ENCODE measurements around the gene TTC16. TPM values are rescaled to one million over a fixed set of nuclear protein-coding genes. Genes with fewer than 3 reads are reported as not detected.
A peak's percentile ranks its signal among the peaks of the same experiment; 100 is the strongest.

The TTC16 gene
- total and polyA plus RNA-seq, 4 donors, result 0.38 to 0.63 (median 0.61) TPM; not detected in 1

DNA sequence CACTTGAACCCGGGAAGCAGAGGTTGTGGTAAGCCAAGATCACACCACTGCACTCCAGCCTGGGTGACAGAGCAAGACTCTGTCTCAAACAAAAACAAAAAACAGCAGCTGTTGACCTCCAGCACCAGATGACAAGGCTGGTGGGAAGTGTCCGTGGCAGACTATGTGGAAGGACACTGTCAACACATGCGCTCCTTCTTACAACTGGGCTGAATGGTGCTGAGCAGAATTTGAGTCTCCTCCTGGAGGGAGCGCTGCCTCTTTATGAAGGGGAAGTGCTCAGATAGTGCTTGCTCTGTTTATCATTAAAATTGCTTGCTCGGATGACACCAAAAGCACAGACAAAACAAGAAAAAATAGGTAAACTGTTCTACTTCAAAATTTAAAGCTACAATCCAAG, 18.3 kb upstream of the TTC16 start:
- Histone ChIP-seq H3K4me3 (ENCODE audit: low read depth, low read length) (no peak overlapping the region), H3K27ac (ENCODE audit: low read depth, low read length) (no peak overlapping the region), H3K4me1 (ENCODE audit: control insufficient read depth, insufficient read depth, low read length) (peaks cover 8% of the 10 kb centered on the region), H3K36me3 (ENCODE audit: control insufficient read depth, insufficient read depth, low read length) (peaks cover 10% of the 10 kb centered on the region), H3K27me3 (ENCODE audit: control insufficient read depth, insufficient read depth, low read length) (no peaks in the 10 kb centered on the region), H3K9me3 (ENCODE audit: control insufficient read depth, insufficient read depth, low read length) (no peaks in the 10 kb centered on the region)
- DNase-seq (ENCODE audit: low read depth in 4 of 6, low spot score in 6 of 6), result no peak
- WGBS (ENCODE audit: insufficient coverage), result 73% methylated on average over 4 of the region's 5 CpGs

DNA sequence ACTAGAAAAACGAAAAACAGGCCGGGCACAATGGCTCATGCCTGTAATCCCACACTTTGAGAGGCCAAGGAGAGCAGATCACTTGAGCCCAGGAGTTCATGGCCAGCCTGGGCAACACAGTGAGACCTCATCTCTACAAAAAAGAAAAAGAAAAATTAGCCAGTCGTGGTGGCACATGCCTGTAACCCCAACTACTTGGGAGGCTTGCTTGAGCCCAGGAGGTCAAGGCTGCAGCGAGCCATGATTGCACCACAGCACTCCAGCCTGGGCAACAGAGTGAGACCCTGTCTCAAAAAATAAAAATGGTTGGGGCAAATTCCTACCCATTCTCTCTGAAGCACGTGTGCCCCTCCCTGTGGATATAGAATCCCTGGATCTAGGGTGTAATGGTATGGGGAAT, 17.5 kb upstream of the TTC16 start:
- Histone ChIP-seq H3K4me1 (ENCODE audit: control insufficient read depth, insufficient read depth, low read length) (peaks cover 8% of the 10 kb centered on the region), H3K36me3 (ENCODE audit: control insufficient read depth, insufficient read depth, low read length) (peaks cover 7% of the 10 kb centered on the region), H3K27ac (ENCODE audit: low read depth, low read length) (peak overlapping the region; percentile 71), H3K9me3 (ENCODE audit: control insufficient read depth, insufficient read depth, low read length) (no peaks in the 10 kb centered on the region), H3K27me3 (ENCODE audit: control insufficient read depth, insufficient read depth, low read length) (no peaks in the 10 kb centered on the region), H3K4me3 (ENCODE audit: low read depth, low read length) (no peak overlapping the region)
- no peak for DNase-seq (ENCODE audit: low read depth in 4 of 6, low spot score in 6 of 6)
- 98% methylated on average over 4 of the region's 5 CpGs for whole genome bisulfite sequencing (ENCODE audit: insufficient coverage)

DNA sequence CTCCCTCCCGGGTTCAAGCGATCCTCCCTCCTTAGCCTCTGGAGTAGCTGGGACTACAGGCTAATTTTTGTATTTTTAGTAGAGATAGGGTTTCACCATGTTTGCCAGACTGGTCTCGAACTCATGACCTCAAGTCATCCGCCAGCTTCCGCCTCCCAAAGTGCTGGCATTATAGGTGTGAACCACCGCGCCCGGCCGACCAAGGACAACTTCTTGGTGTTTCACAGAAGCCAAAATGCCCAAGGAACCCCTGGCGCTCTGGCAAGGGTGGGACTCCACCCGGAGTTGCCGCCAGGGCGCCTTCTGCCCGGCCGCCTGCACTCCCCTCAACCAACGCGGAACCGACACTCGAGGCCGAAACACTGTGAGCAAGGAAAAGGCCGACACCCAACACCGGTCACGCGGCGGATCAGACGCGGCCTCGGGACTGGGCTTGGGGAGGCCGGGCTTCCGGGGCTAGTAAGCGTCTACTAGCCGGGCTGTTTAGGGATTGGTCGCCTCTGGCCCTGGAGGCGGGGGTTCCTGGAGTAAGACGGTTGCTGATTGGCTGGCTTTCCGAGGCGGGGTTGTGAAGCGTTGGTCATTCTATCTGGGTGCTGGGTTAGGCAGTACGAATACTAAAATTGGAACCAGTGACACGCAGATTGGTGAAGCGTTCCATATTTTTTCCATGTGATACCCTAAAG, 16.8 kb upstream of the TTC16 start:
- H3K4me3 ChIP-seq (ENCODE audit: low read depth, low read length), result peak overlapping the region; percentile 58
- WGBS (ENCODE audit: insufficient coverage), result 6% methylated on average over 39 of the region's 41 CpGs
- H3K27me3 ChIP-seq (ENCODE audit: control insufficient read depth, insufficient read depth, low read length), result no peaks in the 10 kb centered on the region
- peaks cover 3% of the 10 kb centered on the region for H3K36me3 ChIP-seq (ENCODE audit: control insufficient read depth, insufficient read depth, low read length)
- DNase-seq (ENCODE audit: low read depth in 4 of 6, low spot score in 6 of 6), result peak; percentile 84 to 99 (median 91)
- peaks cover 8% of the 10 kb centered on the region for H3K4me1 ChIP-seq (ENCODE audit: control insufficient read depth, insufficient read depth, low read length)
- no peaks in the 10 kb centered on the region for H3K9me3 ChIP-seq (ENCODE audit: control insufficient read depth, insufficient read depth, low read length)
- H3K27ac ChIP-seq (ENCODE audit: low read depth, low read length), result peak overlapping the region; percentile 71

DNA sequence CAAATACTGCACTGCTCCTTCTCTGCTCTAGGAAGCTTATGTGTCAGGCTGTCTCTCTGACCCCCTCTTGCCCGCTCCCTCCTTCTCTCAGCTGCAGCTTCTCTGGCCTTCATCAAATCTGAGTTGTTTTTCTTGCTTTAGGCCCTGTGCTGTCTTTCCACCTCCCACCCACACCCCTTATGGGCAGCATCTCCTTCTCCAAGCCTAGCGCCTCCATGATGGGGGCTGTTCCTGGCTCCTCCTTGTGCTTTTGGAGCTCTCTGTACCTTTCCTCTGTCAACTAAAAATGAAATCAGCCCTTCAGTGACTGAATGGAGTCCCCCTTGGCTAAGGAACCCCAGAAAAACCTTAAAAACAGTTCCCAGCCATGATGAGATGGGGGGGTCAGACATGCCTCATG, 15.7 kb upstream of the TTC16 start:
- Histone ChIP-seq H3K4me1 (ENCODE audit: control insufficient read depth, insufficient read depth, low read length) (peaks cover 9% of the 10 kb centered on the region), H3K4me3 (ENCODE audit: low read depth, low read length) (no peak overlapping the region), H3K27me3 (ENCODE audit: control insufficient read depth, insufficient read depth, low read length) (no peaks in the 10 kb centered on the region), H3K27ac (ENCODE audit: low read depth, low read length) (no peak overlapping the region), H3K36me3 (ENCODE audit: control insufficient read depth, insufficient read depth, low read length) (no peaks in the 10 kb centered on the region), H3K9me3 (ENCODE audit: control insufficient read depth, insufficient read depth, low read length) (no peaks in the 10 kb centered on the region)
- DNase-seq (ENCODE audit: low read depth in 4 of 6, low spot score in 6 of 6), result no peak
- 94% methylated on average over 2 of the region's 2 CpGs for WGBS (ENCODE audit: insufficient coverage)

DNA sequence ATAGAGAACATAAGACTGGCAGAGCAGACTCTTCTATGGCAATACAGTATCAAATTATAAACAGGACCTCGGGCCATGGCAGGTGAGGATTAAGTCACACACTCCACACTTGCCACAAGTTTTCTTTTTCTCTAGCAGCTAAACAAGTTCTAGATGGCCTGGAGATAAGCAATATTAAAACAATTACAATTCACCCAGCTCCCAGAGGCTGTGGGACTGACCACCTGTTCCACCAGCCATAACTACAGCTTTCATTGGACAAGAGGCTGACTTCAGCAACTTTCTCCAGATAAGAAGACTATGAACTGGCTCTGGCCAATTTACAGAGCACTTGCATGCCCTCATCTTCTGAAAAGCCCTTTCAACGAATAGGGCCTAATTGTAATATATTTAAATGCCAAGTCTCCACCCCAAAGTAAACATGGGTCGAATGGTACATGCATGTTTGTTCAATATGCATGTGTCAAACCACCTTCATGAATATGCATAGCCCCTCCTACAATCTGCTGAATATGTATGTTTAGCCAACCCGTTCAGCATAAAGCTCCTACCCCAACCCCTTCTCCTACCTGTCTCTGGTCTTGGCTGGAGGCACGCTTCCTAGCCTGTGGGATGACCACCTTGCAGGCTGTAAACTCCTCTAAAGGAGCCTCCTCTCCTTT, 15.2 kb upstream of the TTC16 start:
- WGBS (ENCODE audit: insufficient coverage), result 78% methylated on average over 2 of the region's 5 CpGs
- H3K4me3 ChIP-seq (ENCODE audit: low read depth, low read length), result no peak overlapping the region
- peaks cover 15% of the 10 kb centered on the region for H3K4me1 ChIP-seq (ENCODE audit: control insufficient read depth, insufficient read depth, low read length)
- DNase-seq (ENCODE audit: low read depth in 4 of 6, low spot score in 6 of 6), result no peak
- no peaks in the 10 kb centered on the region for H3K36me3 ChIP-seq (ENCODE audit: control insufficient read depth, insufficient read depth, low read length)
- no peak overlapping the region for H3K27ac ChIP-seq (ENCODE audit: low read depth, low read length)
- no peaks in the 10 kb centered on the region for H3K9me3 ChIP-seq (ENCODE audit: control insufficient read depth, insufficient read depth, low read length)
- no peaks in the 10 kb centered on the region for H3K27me3 ChIP-seq (ENCODE audit: control insufficient read depth, insufficient read depth, low read length)

DNA sequence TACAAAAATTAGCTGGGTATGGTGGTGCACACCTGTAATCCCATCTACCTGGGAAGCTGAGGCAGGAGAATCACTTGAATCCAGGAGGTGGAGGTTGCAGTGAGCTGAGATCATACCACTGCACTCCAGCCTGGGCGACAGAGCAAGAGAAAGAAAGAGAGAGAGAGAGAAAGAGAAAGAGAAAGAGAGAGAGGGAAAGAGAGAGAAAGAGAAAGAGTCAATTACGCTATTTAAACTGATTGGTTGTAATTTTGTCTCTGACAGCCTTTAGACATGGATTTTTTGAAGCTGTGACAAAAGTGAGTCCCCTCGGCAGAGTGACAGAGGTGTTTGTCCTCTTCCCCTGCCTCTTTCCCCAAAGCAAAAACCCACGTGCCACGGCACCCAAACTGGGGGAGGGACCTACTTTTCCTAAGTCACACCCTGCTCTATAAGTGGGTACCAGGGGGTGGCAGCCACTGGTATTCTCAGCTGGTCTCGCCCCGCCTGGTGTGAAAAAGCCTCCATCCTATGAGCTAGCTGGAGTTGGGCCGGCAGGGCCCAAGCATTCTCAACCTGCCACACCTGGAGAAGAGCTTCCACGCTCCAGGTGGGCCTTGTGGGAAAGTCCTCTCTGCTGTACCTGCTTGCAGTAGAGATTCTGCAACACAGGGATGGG, 12.5 kb upstream of the TTC16 start:
- no peak overlapping the region for H3K27ac ChIP-seq (ENCODE audit: low read depth, low read length)
- no peak overlapping the region for H3K4me3 ChIP-seq (ENCODE audit: low read depth, low read length)
- H3K27me3 ChIP-seq (ENCODE audit: control insufficient read depth, insufficient read depth, low read length), result no peaks in the 10 kb centered on the region
- H3K36me3 ChIP-seq (ENCODE audit: control insufficient read depth, insufficient read depth, low read length), result no peaks in the 10 kb centered on the region
- no peaks in the 10 kb centered on the region for H3K9me3 ChIP-seq (ENCODE audit: control insufficient read depth, insufficient read depth, low read length)
- 89% methylated on average over 6 of the region's 9 CpGs for WGBS (ENCODE audit: insufficient coverage)
- H3K4me1 ChIP-seq (ENCODE audit: control insufficient read depth, insufficient read depth, low read length), result peaks cover 29% of the 10 kb centered on the region
- DNase-seq (ENCODE audit: low read depth in 4 of 6, low spot score in 6 of 6), result no peak

DNA sequence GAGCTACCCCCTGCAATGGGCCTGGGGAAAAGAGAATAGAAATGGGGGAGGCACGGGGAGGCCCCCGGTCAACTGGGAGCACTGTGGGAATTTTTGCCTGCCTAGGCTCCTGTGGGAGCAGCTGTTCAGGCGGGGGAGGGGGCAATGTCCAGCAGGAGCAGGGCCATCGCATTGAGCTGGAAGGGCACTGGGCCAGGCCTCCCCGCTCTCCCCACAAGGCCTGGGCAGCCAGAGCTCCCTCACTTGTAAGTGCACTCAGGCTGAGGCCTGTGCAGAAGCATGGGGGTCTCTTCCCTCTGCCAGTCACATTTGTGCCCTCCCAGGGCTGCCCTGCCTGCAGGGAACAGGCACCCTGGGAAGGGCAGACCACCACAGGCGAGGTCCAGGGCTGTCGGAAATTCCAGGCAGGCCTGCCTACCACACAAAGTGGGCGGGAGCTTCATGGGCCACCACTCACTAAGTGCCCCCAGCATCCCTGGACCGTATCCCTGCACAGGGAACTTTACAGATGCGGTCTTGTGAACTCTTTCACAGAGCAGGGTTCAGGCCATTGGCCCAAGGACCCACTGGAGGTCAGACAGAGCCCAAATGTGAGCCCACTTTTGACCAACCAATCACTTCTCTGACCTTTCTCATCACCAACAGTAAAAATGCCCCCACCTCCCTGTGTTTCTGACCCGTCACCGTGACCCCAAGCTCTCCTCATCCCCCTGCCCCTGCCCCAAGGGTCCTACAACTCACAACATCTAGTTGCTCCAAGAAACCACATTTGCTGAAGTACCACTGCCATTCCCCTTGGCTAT, 10.1 kb upstream of the TTC16 start:
- DNase-seq (ENCODE audit: low read depth in 4 of 6, low spot score in 6 of 6), result no peak
- WGBS (ENCODE audit: insufficient coverage), result 69% methylated on average over 11 of the region's 12 CpGs
- Histone ChIP-seq H3K27ac (ENCODE audit: low read depth, low read length) (no peak overlapping the region), H3K4me3 (ENCODE audit: low read depth, low read length) (no peak overlapping the region), H3K27me3 (ENCODE audit: control insufficient read depth, insufficient read depth, low read length) (no peaks in the 10 kb centered on the region), H3K4me1 (ENCODE audit: control insufficient read depth, insufficient read depth, low read length) (peaks cover 21% of the 10 kb centered on the region), H3K9me3 (ENCODE audit: control insufficient read depth, insufficient read depth, low read length) (no peaks in the 10 kb centered on the region), H3K36me3 (ENCODE audit: control insufficient read depth, insufficient read depth, low read length) (peaks cover 10% of the 10 kb centered on the region)

DNA sequence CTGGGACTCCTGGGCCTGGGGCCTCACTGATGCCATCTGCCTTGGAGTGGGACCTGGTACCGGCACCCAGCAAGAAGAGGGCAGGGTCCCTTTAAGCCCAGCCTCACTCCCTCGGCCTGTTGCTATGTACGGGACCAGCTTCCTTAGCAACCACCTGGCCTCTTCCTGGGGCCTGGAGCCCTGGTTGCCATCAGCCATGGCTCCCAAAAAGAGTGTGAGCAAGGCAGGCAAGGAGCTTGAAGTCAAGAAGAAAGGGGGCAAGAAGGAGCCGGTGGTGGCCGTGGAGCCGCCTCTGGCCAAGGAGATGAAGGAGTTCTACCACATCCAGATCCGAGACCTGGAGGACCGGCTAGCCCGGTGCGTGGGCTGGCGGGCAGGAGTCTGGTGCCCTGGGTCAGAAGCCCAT, 9.0 kb upstream of the TTC16 start, which contains the start of gene CFAP157:
CFAP157 (plus strand) TSS at position 153 of the 406 bp plus-strand sequence; CDS start at position 197, 44 bp downstream.
- Histone ChIP-seq H3K4me1 (ENCODE audit: control insufficient read depth, insufficient read depth, low read length) (peaks cover 28% of the 10 kb centered on the region), H3K36me3 (ENCODE audit: control insufficient read depth, insufficient read depth, low read length) (peaks cover 17% of the 10 kb centered on the region), H3K27me3 (ENCODE audit: control insufficient read depth, insufficient read depth, low read length) (no peaks in the 10 kb centered on the region), H3K27ac (ENCODE audit: low read depth, low read length) (no peak within 1 kb of the TSS), H3K9me3 (ENCODE audit: control insufficient read depth, insufficient read depth, low read length) (no peaks in the 10 kb centered on the region), H3K4me3 (ENCODE audit: low read depth, low read length) (no peak within 1 kb of the TSS)
- 61% methylated on average over 11 of the region's 11 CpGs for WGBS (ENCODE audit: insufficient coverage)
- peak in 2 of 6 donors; percentile 11 to 26 for DNase-seq (ENCODE audit: low read depth in 4 of 6, low spot score in 6 of 6)

DNA sequence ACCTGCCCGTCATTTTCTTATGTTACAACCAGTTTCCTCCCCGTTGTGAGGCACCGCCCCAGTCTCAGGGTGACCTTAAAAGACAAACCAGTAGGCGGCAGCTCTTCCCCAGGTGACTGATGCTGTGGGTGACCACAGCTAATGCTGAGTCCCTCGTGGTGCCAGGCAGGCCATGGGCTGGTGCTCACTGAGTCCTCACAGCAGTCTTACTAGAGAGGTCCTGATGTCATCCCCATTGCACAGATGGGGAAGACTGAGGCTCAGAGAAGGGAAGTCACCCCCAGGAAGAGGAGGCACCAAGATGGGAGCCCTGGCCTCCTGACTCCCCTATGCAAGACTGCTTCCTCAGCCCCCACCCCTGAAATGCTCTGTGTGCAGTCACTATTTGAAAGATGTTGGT, 8.1 kb upstream of the TTC16 start:
- Histone ChIP-seq H3K4me1 (ENCODE audit: control insufficient read depth, insufficient read depth, low read length) (peaks cover 35% of the 10 kb centered on the region), H3K27me3 (ENCODE audit: control insufficient read depth, insufficient read depth, low read length) (no peaks in the 10 kb centered on the region), H3K36me3 (ENCODE audit: control insufficient read depth, insufficient read depth, low read length) (peaks cover 26% of the 10 kb centered on the region), H3K27ac (ENCODE audit: low read depth, low read length) (no peak overlapping the region), H3K9me3 (ENCODE audit: control insufficient read depth, insufficient read depth, low read length) (no peaks in the 10 kb centered on the region), H3K4me3 (ENCODE audit: low read depth, low read length) (no peak overlapping the region)
- no peak for DNase-seq (ENCODE audit: low read depth in 4 of 6, low spot score in 6 of 6)
- WGBS (ENCODE audit: insufficient coverage), result 57% methylated on average over 5 of the region's 5 CpGs
